A673 (cell line): ENCODE measurements around the gene ZMIZ2. TPM values are rescaled to one million over a fixed set of nuclear protein-coding genes. Genes with fewer than 3 reads are reported as not detected.

Source experiments
- BruUV-seq: library from RNA; stranded (reverse); fragments of 400-500 nt; replicated peaks from 2 replicates; lab custom pipeline; 2021; lab: Mats Ljungman, UMichigan
- CTCF ChIA-PET: fragments of 300-600 bp; sonication (Branson Sonifier 250); formaldehyde crosslinking; loops from one replicate; lab custom pipeline; 2022; ENCODE audit warnings: antibody characterized with exemption; lab: Charles Lee
- POLR2A ChIA-PET: fragments of 300-600 bp; sonication (Branson Sonifier 250); formaldehyde crosslinking; loops from one replicate; lab custom pipeline; 2022; ENCODE audit warnings: antibody characterized with exemption; ENCODE audit not compliant: low non-redundant PET; lab: Charles Lee
- DNase-seq: peaks from one replicate; pipeline ENCODE4 v3.0.0-alpha.2; 2015; ENCODE audit warnings: low spot score
- H3K27ac ChIP-seq: fragments of 200-600 bp; sonication (generic); 2 replicates; pipeline ENCODE4 v1.5.1; 2016; ENCODE audit warnings: mixed run types, low read depth, mild to moderate bottlenecking, mixed read lengths, antibody characterized with exemption, low read length; ENCODE audit not compliant: poor library complexity, severe bottlenecking
- H3K27me3 ChIP-seq: fragments of 200-600 bp; sonication (generic); replicated peaks from 2 replicates; pipeline ENCODE4 v1.6.1; 2017; ENCODE audit warnings: mixed run types, low read depth, mild to moderate bottlenecking, mixed read lengths, antibody characterized with exemption, low read length; ENCODE audit not compliant: insufficient read depth, poor library complexity
- H3K36me3 ChIP-seq: fragments of 200-600 bp; sonication (generic); 2 replicates; pipeline ENCODE4 v1.6.1; 2016; ENCODE audit warnings: mixed run types, mild to moderate bottlenecking, mixed read lengths, antibody characterized with exemption, low read length; ENCODE audit not compliant: insufficient read depth, poor library complexity, severe bottlenecking
- H3K4me1 ChIP-seq: fragments of 200-600 bp; sonication (generic); 2 replicates; pipeline ENCODE4 v1.6.1; 2017; ENCODE audit warnings: mixed run types, mild to moderate bottlenecking, mixed read lengths, antibody characterized with exemption, low read length; ENCODE audit not compliant: insufficient read depth, poor library complexity, severe bottlenecking
- H3K4me3 ChIP-seq: fragments of 200-600 bp; sonication (generic); 2 replicates; pipeline ENCODE4 v1.5.1; 2016; ENCODE audit warnings: low read depth, mixed run types, mild to moderate bottlenecking, mixed read lengths, low read length; ENCODE audit not compliant: poor library complexity, severe bottlenecking
- H3K9me3 ChIP-seq: fragments of 200-600 bp; sonication (generic); 2 replicates; pipeline ENCODE4 v1.6.1; 2016; ENCODE audit warnings: mixed run types, low read depth, mild to moderate bottlenecking, mixed read lengths, antibody characterized with exemption, low read length; ENCODE audit not compliant: poor library complexity, severe bottlenecking
- CTCF ChIP-seq: fragments of 300-800, 200-600 bp; sonication (generic); conservative IDR thresholded peaks from 2 replicates; pipeline ENCODE4 v1.5.1; 2017; ENCODE audit warnings: low read depth, mild to moderate bottlenecking, antibody characterized with exemption, low read length, moderate library complexity, mixed read lengths
- EZH2 ChIP-seq: fragments of 200-600 bp; sonication (generic); IDR thresholded peaks from 2 replicates; pipeline ENCODE4 v1.6.1; 2017; ENCODE audit warnings: borderline replicate concordance, low read depth, mild to moderate bottlenecking, mixed read lengths, antibody characterized with exemption, low read length; ENCODE audit not compliant: poor library complexity, severe bottlenecking
- intact Hi-C: fragments of 100-400 bp; cut with micrococcal nuclease; formaldehyde crosslinking; loops from one replicate; pipeline ENCODE4 v1.10.0; 2022; ENCODE audit not compliant: unreplicated experiment
- total RNA-seq: library from RNA; stranded (reverse); gene quantifications from 2 replicates; pipeline ENCODE4 v1.2.3, GENCODE V29; 2021

The ZMIZ2 gene
- total RNA-seq, 1 experiment from 2014 or later: 114 TPM

GRCh38 chr7:44759246-44759645, 10.6 kb downstream of the ZMIZ2 start:
- DNase-seq: no peak
- Histone ChIP-seq H3K9me3 (no peaks in the 10 kb centered on the region), H3K27ac (no peak overlapping the region), H3K4me3 (no peak overlapping the region), H3K27me3 (no peaks in the 10 kb centered on the region), H3K4me1 (no peaks in the 10 kb centered on the region), H3K36me3 (peaks cover 42% of the 10 kb centered on the region)
- ChIA-PET CTCF (no interaction called here), POLR2A (interaction anchor here (0.5 kb wide), 1 partner anchor 38 kb away, joined by 3 read pairs; no protein-coding TSS in a partner anchor)
- TF ChIP-seq CTCF (no peak), EZH2 (no peak)
- intact Hi-C loops: no loop called here
- no TSS peak for BruUV-seq

GRCh38 chr7:44760034-44760580, 11.5 kb downstream of the ZMIZ2 start:
- no peaks in the 10 kb centered on the region for H3K9me3 ChIP-seq
- TF ChIP-seq CTCF (no peak), EZH2 (no peak)
- DNase-seq: no peak
- ChIA-PET CTCF (no interaction called here), POLR2A (interaction anchor here (0.5 kb wide), 1 partner anchor 37 kb away, joined by 3 read pairs; no protein-coding TSS in a partner anchor)
- no peaks in the 10 kb centered on the region for H3K27me3 ChIP-seq
- no peaks in the 10 kb centered on the region for H3K4me1 ChIP-seq
- no peak overlapping the region for H3K4me3 ChIP-seq
- intact Hi-C loops: no loop called here
- H3K36me3 ChIP-seq: peaks cover 51% of the 10 kb centered on the region
- no peak overlapping the region for H3K27ac ChIP-seq
- no TSS peak for BruUV-seq

- no TSS peak for BruUV-seq
- no peak overlapping the region for H3K4me3 ChIP-seq
- H3K4me1 ChIP-seq: no peaks in the 10 kb centered on the region
- H3K9me3 ChIP-seq: no peaks in the 10 kb centered on the region
- no peak overlapping the region for H3K27ac ChIP-seq
- no peaks in the 10 kb centered on the region for H3K27me3 ChIP-seq
- intact Hi-C loops: no loop called here
- ChIA-PET POLR2A (interaction anchor here (0.6 kb wide), 1 partner anchor 282 kb away, joined by 5 read pairs; no protein-coding TSS in a partner anchor), CTCF (no interaction called here)
- peak; percentile 46 for DNase-seq
- peaks cover 63% of the 10 kb centered on the region for H3K36me3 ChIP-seq
- TF ChIP-seq CTCF (no peak), EZH2 (no peak)
Observed at GRCh38 chr7:44761207-44762161, 12.8 kb downstream of the ZMIZ2 start.
